Measurements from ENCODE around the gene ING3. TPM values are rescaled to one million over a fixed set of nuclear protein-coding genes. Genes with fewer than 3 reads are reported as not detected.

ING3 gene
- total RNA-seq, 1 experiment from 2014 or later = 9.1 TPM

DNA sequence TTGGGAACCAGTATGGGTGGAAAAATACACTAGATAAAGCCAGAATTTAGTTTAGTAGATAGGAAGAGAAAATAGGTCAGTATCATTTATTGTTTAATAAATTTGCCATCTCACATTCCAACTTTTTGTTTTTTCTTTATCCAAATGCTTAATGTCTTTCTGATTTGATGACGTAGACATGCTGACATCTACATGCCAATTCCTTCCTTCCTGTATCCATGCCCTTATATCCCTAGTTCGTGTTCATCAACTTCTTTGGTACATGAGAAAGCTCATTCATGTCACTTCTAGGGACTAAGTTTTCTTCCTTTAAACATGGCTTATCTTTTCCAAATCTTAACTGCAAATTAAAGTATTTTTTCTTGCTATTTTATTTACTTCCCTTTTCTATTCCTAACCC, 30.5 kb upstream of the ING3 start:
- DNase-seq (ENCODE audit: low read depth, low spot score) = no peak
- ChIA-PET POLR2A (no interaction called here), CTCF (no interaction called here)
- no peaks in the 10 kb centered on the region for H3K9me3 ChIP-seq (ENCODE audit: control insufficient read depth, insufficient read depth, low read depth, low read length)
- intact Hi-C loops (cut with micrococcal nuclease; ENCODE audit: unreplicated experiment) (no loop called here), in situ Hi-C loops (cut with HindIII; ENCODE audit: low pct_unique_long_range_greater_than_20kb, low sequenced_read_pairs) (no loop called here)
- no peak overlapping the region for H3K4me3 ChIP-seq (ENCODE audit: low read depth in 2 of 2, low read length in 2 of 2)
- no peaks in the 10 kb centered on the region for H3K36me3 ChIP-seq (ENCODE audit: control insufficient read depth, insufficient read depth, low read length)
- H3K27me3 ChIP-seq (ENCODE audit: control insufficient read depth, insufficient read depth, low read length) = no peaks in the 10 kb centered on the region
- BruUV-seq (replicated peaks) = no TSS peak
- H3K4me1 ChIP-seq (ENCODE audit: control insufficient read depth, insufficient read depth, low read length) = no peaks in the 10 kb centered on the region
- H3K27ac ChIP-seq (ENCODE audit: low read length) = no peak overlapping the region
- TF ChIP-seq POLR2AphosphoS5 (IDR thresholded peaks at IDR 0.05; ENCODE audit: low read depth, low read length) (no peak), TCF7L2 (IDR thresholded peaks at IDR 0.05; ENCODE audit: low read depth, low read length) (no peak)
- TF ChIP-seq, protein P1, sequence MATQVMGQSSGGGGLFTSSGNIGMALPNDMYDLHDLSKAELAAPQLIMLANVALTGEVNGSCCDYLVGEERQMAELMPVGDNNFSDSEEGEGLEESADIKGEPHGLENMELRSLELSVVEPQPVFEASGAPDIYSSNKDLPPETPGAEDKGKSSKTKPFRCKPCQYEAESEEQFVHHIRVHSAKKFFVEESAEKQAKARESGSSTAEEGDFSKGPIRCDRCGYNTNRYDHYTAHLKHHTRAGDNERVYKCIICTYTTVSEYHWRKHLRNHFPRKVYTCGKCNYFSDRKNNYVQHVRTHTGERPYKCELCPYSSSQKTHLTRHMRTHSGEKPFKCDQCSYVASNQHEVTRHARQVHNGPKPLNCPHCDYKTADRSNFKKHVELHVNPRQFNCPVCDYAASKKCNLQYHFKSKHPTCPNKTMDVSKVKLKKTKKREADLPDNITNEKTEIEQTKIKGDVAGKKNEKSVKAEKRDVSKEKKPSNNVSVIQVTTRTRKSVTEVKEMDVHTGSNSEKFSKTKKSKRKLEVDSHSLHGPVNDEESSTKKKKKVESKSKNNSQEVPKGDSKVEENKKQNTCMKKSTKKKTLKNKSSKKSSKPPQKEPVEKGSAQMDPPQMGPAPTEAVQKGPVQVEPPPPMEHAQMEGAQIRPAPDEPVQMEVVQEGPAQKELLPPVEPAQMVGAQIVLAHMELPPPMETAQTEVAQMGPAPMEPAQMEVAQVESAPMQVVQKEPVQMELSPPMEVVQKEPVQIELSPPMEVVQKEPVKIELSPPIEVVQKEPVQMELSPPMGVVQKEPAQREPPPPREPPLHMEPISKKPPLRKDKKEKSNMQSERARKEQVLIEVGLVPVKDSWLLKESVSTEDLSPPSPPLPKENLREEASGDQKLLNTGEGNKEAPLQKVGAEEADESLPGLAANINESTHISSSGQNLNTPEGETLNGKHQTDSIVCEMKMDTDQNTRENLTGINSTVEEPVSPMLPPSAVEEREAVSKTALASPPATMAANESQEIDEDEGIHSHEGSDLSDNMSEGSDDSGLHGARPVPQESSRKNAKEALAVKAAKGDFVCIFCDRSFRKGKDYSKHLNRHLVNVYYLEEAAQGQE (IDR thresholded peaks at IDR 0.05; ENCODE audit: insufficient read depth in 1 of 2, low read depth in 2 of 2, low read length in 1 of 2) = no peak
- ATAC-seq = no peak

DNA sequence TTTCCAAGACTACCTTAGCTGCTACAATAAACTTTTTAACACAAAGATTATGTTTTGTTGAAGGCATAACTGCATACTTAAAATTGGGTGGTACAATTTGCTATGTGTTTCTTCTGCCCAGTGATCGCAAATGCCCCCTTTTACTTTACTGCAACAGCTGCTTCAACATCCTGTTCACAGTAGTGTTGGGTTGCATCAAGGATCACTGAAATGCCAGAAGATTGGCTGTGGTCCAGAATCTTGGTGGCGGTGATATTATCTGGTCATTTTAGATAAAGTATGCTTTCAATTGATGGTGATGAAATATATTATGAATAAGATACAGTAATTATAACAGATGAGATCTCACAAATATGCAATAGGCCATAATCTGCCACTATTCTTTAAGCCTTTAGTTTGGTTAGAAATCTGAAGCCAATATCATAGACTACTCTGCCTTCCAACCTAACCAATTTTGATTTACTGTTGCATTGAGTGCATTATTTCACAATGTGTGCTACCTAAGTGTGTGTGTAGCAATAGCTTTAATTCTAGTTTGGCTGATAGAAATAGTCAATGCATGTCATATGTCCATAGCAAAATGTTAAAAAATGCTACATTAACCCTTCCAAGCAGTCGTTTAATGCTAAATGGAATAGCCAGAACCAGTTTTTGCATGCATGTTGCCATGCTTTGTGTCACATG, 29.8 kb upstream of the ING3 start:
- POLR2A ChIA-PET = no interaction called here
- no peaks in the 10 kb centered on the region for H3K27me3 ChIP-seq (ENCODE audit: control insufficient read depth, insufficient read depth, low read length)
- BruUV-seq (replicated peaks) = no TSS peak
- in situ Hi-C loops (cut with HindIII; ENCODE audit: low pct_unique_long_range_greater_than_20kb, low sequenced_read_pairs) = no loop called here
- TF ChIP-seq, protein P2, sequence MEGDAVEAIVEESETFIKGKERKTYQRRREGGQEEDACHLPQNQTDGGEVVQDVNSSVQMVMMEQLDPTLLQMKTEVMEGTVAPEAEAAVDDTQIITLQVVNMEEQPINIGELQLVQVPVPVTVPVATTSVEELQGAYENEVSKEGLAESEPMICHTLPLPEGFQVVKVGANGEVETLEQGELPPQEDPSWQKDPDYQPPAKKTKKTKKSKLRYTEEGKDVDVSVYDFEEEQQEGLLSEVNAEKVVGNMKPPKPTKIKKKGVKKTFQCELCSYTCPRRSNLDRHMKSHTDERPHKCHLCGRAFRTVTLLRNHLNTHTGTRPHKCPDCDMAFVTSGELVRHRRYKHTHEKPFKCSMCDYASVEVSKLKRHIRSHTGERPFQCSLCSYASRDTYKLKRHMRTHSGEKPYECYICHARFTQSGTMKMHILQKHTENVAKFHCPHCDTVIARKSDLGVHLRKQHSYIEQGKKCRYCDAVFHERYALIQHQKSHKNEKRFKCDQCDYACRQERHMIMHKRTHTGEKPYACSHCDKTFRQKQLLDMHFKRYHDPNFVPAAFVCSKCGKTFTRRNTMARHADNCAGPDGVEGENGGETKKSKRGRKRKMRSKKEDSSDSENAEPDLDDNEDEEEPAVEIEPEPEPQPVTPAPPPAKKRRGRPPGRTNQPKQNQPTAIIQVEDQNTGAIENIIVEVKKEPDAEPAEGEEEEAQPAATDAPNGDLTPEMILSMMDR (IDR thresholded peaks at IDR 0.05) = no peak
- TF ChIP-seq TCF7L2 (IDR thresholded peaks at IDR 0.05; ENCODE audit: low read depth, low read length) (no peak), POLR2AphosphoS5 (IDR thresholded peaks at IDR 0.05; ENCODE audit: low read depth, low read length) (no peak), SIN3A (IDR thresholded peaks at IDR 0.05; ENCODE audit: borderline replicate concordance, insufficient read depth, low read depth, low read length) (no peak)
- TF ChIP-seq, protein P1 (IDR thresholded peaks at IDR 0.05; ENCODE audit: insufficient read depth in 1 of 2, low read depth in 2 of 2, low read length in 1 of 2) = no peak
- H3K27ac ChIP-seq (ENCODE audit: low read length) = no peak overlapping the region
- H3K9me3 ChIP-seq (ENCODE audit: control insufficient read depth, insufficient read depth, low read depth, low read length) = no peaks in the 10 kb centered on the region
- intact Hi-C loops (cut with micrococcal nuclease; ENCODE audit: unreplicated experiment) = no loop called here
- CTCF ChIA-PET = no interaction called here
- H3K4me1 ChIP-seq (ENCODE audit: control insufficient read depth, insufficient read depth, low read length) = no peaks in the 10 kb centered on the region
- ATAC-seq = no peak
- DNase-seq (ENCODE audit: low read depth, low spot score) = no peak
- no peak overlapping the region for H3K4me3 ChIP-seq (ENCODE audit: low read depth in 2 of 2, low read length in 2 of 2)
- no peaks in the 10 kb centered on the region for H3K36me3 ChIP-seq (ENCODE audit: control insufficient read depth, insufficient read depth, low read length)

Data from Panc1 (cell line).